Measurements from ENCODE around the gene THSD4. TPM values are rescaled to one million over a fixed set of nuclear protein-coding genes. Genes with fewer than 3 reads are reported as not detected.
"Not testable (repeated sequence)": the region's sequence is repeated elsewhere in the genome, so short reads cannot be mapped to it uniquely, and the experiment has no call there.

THSD4 gene
- total RNA-seq, 1 donor from 2014 or later, result 5.1 TPM

GRCh38 chr15:71148048-71148447 lies 32.8 kb downstream of the THSD4 start:
- no peak for DNase-seq (ENCODE audit: low spot score)

- DNase-seq (ENCODE audit: low spot score), result no peak
Measured at GRCh38 chr15:71149646-71150557, 34.6 kb downstream of the THSD4 start.

- no peak for DNase-seq (ENCODE audit: low spot score)
Measured at GRCh38 chr15:71151081-71151480, 35.8 kb downstream of the THSD4 start.

- no peak for DNase-seq (ENCODE audit: low spot score)
Measured at GRCh38 chr15:71152542-71152941, 37.3 kb downstream of the THSD4 start.

GRCh38 chr15:71153823-71154524 lies 38.7 kb downstream of the THSD4 start:
- no peak for DNase-seq (ENCODE audit: low spot score)

- no peak for DNase-seq (ENCODE audit: low spot score)
Measured at GRCh38 chr15:71154607-71155200, 39.4 kb downstream of the THSD4 start.

GRCh38 chr15:71155534-71155933 lies 40.3 kb downstream of the THSD4 start:
- DNase-seq (ENCODE audit: low spot score), result no peak

- DNase-seq (ENCODE audit: low spot score), result no peak
Measured at GRCh38 chr15:71160976-71161375, 45.7 kb downstream of the THSD4 start.

GRCh38 chr15:71162309-71162708 lies 47.0 kb downstream of the THSD4 start:
- DNase-seq (ENCODE audit: low spot score), result no peak

- DNase-seq (ENCODE audit: low spot score), result not testable (repeated sequence)
Measured at GRCh38 chr15:71164606-71165005, 49.3 kb downstream of the THSD4 start.

GRCh38 chr15:71167445-71168165 lies 52.3 kb downstream of the THSD4 start:
- DNase-seq (ENCODE audit: low spot score), result no peak

GRCh38 chr15:71168166-71168834 lies 53.0 kb downstream of the THSD4 start:
- DNase-seq (ENCODE audit: low spot score), result no peak

GRCh38 chr15:71170163-71170562 lies 54.9 kb downstream of the THSD4 start:
- no peak for DNase-seq (ENCODE audit: low spot score)

GRCh38 chr15:71171195-71171594 lies 55.9 kb downstream of the THSD4 start:
- DNase-seq (ENCODE audit: low spot score), result no peak

GRCh38 chr15:71174360-71174759 lies 59.1 kb downstream of the THSD4 start:
- DNase-seq (ENCODE audit: low spot score), result not testable (repeated sequence)

GRCh38 chr15:71180986-71181853 lies 65.9 kb downstream of the THSD4 start:
- DNase-seq (ENCODE audit: low spot score), result no peak

GRCh38 chr15:71182522-71182921 lies 67.3 kb downstream of the THSD4 start:
- DNase-seq (ENCODE audit: low spot score), result no peak

GRCh38 chr15:71183063-71183462 lies 67.8 kb downstream of the THSD4 start:
- no peak for DNase-seq (ENCODE audit: low spot score)

- no peak for DNase-seq (ENCODE audit: low spot score)
Measured at GRCh38 chr15:71185706-71186105, 70.4 kb downstream of the THSD4 start.

- DNase-seq (ENCODE audit: low spot score), result no peak
Measured at GRCh38 chr15:71186267-71186666, 71.0 kb downstream of the THSD4 start.

All from mesenteric fat pad (tissue), 1 donor.